ENCODE measurements around the gene USP48.
A peak's percentile ranks its signal among the peaks of the same experiment; 100 is the strongest.
"Not testable (repeated sequence)": the region's sequence is repeated elsewhere in the genome, so short reads cannot be mapped to it uniquely, and the experiment has no call there.

The USP48 gene

DNA sequence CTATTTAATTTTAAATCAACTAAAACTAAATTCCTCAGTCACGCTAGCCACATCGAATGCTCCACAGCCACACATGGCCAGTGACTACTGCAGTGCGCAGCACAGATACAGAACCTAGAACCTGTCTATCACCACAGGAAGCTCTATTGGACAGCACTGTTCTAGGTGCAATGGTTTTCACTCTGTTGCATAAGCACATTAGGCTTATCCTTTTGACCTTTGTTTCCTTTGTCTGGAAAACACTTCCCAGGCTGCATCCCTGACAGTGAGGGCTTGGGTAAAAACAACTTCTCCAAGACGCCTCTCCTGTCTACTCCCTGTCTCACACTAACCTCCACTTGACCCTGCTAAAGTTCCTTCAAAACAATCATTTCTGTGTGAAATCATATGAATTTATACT, 80.2 kb downstream of the USP48 start:
- Mint-ChIP-seq H3K4me1 (peaks cover 0 to 7% of the 10 kb centered on the region in 2 donors), H3K36me3 (peaks cover 33 to 51% of the 10 kb centered on the region in 2 donors), H3K27ac (peak overlapping the region; percentile 26), H3K4me3 (no peak overlapping the region), H3K9me3 (no peaks in the 10 kb centered on the region), H3K27me3 (no peaks in the 10 kb centered on the region)
- DNase-seq, result no peak
- no peak for ATAC-seq (replicated peaks)

DNA sequence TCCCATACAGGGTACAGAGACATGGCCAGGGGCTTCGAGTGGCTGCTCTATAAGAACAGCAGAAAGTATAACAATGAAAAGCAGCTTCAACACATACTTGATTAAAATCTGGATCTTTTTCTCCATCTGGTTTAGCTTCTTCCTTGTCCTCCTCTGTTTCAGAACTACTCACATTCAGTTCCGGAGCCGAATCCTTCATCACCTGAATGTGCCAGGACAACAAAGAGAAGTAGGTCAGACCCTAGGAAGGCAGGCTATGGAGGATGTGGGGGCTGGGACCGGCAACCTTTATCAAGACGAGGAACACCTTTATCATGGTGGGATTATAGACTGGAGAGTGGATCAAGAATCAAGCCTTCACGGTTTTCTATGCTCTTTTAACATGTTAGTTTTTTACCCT, 81.5 kb downstream of the USP48 start:
- Mint-ChIP-seq H3K36me3 (peaks cover 32 to 50% of the 10 kb centered on the region in 2 donors), H3K27me3 (no peaks in the 10 kb centered on the region), H3K4me3 (no peak overlapping the region), H3K4me1 (peaks cover 0 to 3% of the 10 kb centered on the region in 2 donors), H3K9me3 (no peaks in the 10 kb centered on the region), H3K27ac (no peak overlapping the region)
- no peak for ATAC-seq (replicated peaks)
- no peak for DNase-seq

DNA sequence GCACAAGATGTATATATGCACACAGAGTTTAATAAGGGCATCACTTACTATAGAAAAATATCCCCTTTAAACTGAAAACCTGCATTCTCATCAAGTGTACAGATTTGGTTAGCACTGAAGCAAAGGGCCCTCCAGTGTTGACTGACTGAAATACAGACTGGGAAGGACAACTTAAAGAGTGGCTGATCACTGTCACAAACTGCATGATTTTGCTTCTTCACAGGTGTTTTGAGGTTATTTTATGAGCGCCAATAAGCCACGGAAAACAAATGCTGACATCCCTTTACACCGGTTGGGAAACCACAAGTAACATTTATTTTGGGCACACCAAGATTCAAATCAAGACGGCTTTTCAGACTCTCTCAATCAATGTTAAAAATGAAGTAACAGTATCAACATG, 82.9 kb downstream of the USP48 start:
- no peaks in the 10 kb centered on the region for H3K27me3 Mint-ChIP-seq
- H3K4me3 Mint-ChIP-seq, result no peak overlapping the region
- H3K27ac Mint-ChIP-seq, result no peak overlapping the region
- peaks cover 0 to 2% of the 10 kb centered on the region in 2 donors for H3K4me1 Mint-ChIP-seq
- H3K36me3 Mint-ChIP-seq, result peaks cover 32 to 48% of the 10 kb centered on the region in 2 donors
- ATAC-seq (replicated peaks), result no peak
- DNase-seq, result no peak
- H3K9me3 Mint-ChIP-seq, result no peaks in the 10 kb centered on the region

DNA sequence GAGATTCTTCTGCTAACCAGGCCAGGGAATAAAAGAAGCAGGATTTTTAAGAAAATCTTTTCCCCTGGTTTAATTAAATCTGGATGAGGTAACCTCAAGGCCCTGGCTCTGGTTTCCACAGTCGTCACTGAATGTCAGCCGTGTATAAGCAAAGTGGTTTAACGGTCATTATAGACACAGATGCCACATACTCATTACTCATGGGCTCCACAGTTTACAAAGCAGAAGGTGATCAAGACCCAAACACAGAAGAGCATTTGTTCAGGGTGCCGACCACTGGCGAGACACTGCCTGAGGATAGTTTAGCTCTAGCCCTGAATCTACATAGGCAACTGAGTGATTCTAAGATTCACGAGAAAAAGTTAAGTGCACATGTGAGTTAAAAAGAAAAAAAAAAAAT, 86.0 kb downstream of the USP48 start:
- peaks cover 35 to 45% of the 10 kb centered on the region in 2 donors for H3K36me3 Mint-ChIP-seq
- DNase-seq, result no peak
- no peaks in the 10 kb centered on the region for H3K4me1 Mint-ChIP-seq
- ATAC-seq (replicated peaks), result no peak
- H3K4me3 Mint-ChIP-seq, result no peak overlapping the region
- no peaks in the 10 kb centered on the region for H3K9me3 Mint-ChIP-seq
- no peak overlapping the region for H3K27ac Mint-ChIP-seq
- H3K27me3 Mint-ChIP-seq, result no peaks in the 10 kb centered on the region

DNA sequence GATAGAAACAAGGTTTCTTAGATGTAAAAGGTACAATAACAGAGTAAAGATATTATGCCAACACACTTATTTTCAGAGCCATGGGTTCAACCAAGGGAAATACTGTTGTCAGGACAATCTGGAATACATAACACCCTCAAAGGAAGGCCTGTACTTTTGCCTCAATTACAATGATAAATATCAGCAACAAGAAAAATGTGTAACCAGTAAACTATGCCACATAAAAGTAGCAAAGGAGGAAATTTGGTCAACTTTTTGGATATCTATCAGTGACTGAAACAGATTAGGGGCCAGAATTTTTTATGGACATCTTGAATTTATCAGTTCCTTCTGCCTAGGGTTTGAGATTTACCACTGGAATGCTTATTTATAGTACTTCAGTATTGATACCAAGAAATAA, 89.2 kb downstream of the USP48 start:
- Mint-ChIP-seq H3K27me3 (no peaks in the 10 kb centered on the region), H3K4me1 (no peaks in the 10 kb centered on the region), H3K36me3 (peaks cover 29 to 44% of the 10 kb centered on the region in 2 donors), H3K9me3 (no peaks in the 10 kb centered on the region), H3K4me3 (no peak overlapping the region), H3K27ac (no peak overlapping the region)
- no peak for ATAC-seq (replicated peaks)
- no peak for DNase-seq

DNA sequence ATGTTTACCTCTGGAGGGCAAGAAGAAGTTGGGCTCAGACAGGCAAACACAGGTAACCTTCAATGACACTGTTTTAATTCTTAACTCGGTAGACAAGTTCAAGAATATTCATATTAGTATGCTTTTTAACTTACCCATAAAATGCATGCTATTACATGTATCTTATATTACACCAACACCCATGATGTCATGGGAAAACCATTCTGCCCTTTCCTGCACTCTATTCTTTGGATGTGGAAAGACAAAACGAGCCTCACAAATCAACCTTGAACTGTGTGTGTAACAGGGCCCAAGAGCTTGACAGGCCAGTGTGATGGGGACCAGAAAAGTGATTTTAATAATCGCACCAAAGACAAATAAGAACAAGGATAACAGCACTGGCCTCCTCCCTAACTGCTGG, 91.2 kb downstream of the USP48 start:
- H3K36me3 Mint-ChIP-seq, result peaks cover 45 to 54% of the 10 kb centered on the region in 2 donors
- no peak overlapping the region for H3K4me3 Mint-ChIP-seq

DNA sequence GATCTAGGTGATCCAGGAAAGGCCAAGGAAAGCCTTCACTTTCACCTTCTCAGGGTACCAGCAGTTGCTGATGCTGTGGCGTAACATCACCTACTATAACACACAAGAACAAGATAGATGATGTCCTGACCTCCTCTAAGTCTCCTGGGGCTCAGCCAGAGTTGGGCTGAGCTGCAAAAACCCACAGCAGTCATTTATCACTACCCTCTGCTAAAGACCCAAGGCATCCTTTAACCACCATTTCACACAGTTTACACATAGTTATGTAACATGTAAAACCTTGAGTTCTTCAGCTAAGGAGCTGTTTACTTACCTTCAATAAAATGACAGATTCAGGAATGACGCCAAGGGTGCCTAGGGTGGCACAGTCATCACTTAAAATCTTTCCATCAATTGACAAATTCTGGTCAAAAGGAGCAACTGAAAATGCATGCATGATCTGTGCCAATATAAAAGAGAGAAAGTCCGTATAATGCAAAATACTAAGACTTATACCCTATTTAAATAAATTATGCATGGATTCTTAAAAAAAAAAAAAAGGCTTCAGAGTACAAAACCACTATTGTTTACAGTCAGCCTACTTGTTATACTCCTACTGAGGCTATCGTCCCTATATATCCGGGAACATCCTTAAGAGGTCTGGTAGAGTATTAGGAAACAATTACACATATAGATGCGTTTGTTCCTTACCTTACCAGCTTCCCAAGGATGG, 93.1 kb downstream of the USP48 start:
- ATAC-seq (replicated peaks) (no peak), DNase-seq (no peak)
- Mint-ChIP-seq H3K4me3 (no peak overlapping the region), H3K27ac (no peak overlapping the region), H3K27me3 (no peaks in the 10 kb centered on the region), H3K4me1 (no peaks in the 10 kb centered on the region), H3K36me3 (peaks cover 57 to 63% of the 10 kb centered on the region in 2 donors), H3K9me3 (no peaks in the 10 kb centered on the region)

More for the DNA sequence above, 91.2 kb downstream of the USP48 start:
- no peak for DNase-seq
- H3K27me3 Mint-ChIP-seq, result no peaks in the 10 kb centered on the region
- H3K4me1 Mint-ChIP-seq, result no peaks in the 10 kb centered on the region
- no peak overlapping the region for H3K27ac Mint-ChIP-seq
- no peak for ATAC-seq (replicated peaks)
- no peaks in the 10 kb centered on the region for H3K9me3 Mint-ChIP-seq

DNA sequence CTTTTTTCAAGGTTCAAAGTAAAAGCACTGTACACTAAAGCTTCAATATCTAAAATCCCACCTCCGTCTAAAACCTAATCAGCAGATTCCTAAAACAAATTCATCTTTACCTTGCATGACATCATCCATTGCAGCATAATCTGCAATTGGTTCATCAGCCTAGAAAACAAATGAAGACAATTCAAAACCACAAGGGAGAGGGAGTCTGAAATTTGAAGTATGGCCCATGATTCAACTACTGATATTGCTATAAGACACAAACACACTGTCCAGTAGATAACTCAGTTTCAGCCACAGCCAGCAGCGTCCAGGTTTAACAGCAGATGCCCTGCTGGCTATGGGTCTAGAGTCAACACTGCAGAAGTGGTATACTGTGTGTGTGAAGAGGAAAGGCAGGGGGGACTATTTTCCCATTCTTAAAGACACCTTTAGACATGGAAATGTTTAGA, 95.8 kb downstream of the USP48 start:
- Mint-ChIP-seq H3K27me3 (no peaks in the 10 kb centered on the region), H3K36me3 (peaks cover 52 to 62% of the 10 kb centered on the region in 2 donors), H3K27ac (peak overlapping the region; percentile 10), H3K9me3 (no peaks in the 10 kb centered on the region), H3K4me3 (no peak overlapping the region), H3K4me1 (no peaks in the 10 kb centered on the region)
- ATAC-seq (replicated peaks) (no peak), DNase-seq (no peak)

DNA sequence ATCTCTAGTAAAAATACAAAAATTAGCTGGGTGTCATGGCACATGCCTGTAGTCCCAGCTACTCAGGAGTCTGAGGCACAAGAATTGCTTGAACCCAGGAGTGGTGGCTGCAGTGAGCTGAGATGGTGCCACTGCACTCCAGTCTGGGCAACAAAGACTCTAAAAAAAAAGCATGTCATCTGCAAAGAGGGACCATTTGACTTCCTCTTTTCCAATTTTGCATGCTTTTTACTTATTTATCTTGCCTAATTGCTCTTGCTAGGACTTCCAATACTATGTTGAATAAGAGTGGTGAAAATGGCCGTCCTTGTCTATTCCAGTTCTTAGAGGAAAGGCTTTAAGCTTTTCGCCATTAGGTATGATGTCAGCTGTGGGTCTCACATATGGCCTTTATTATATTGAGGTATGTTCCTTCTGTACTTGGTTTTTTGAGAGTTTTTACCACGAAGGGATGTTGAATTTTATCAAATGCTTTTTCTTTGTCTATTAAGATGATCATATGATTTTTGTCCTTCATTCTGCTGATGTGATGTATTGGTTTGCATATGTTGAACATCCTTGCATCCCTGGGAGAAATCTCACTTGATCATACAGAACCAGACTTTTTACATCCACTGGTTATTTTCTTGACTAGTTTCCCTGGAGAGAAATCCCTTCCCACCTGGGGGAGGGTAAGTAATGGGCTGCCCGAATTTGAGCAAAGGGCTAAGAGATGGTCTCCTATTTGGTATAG, 96.8 kb downstream of the USP48 start:
- H3K9me3 Mint-ChIP-seq, result no peaks in the 10 kb centered on the region
- H3K27ac Mint-ChIP-seq, result no peak overlapping the region

DNA sequence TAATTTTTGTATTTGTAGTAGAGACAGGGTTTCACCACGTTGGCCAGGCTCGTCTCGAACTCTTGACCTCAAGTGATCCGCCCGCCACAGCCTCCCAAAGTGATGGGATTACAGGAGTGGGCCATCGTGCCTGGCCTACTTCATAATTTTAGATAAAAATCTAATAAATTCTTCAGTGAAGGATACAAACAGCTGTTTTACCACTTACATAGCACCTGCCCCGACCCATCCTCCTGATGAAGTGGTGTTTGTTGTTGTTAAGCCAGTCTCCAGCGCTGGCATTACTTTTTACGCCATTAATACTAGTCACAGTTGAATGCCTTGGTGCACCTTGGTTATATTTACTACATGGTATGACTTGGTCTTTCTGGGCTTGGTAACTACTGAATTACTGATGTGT, 101.5 kb downstream of the USP48 start:
- Mint-ChIP-seq H3K9me3 (no peaks in the 10 kb centered on the region), H3K27me3 (no peaks in the 10 kb centered on the region), H3K27ac (no peak overlapping the region), H3K4me1 (peaks cover 5 to 9% of the 10 kb centered on the region in 2 donors), H3K4me3 (no peak overlapping the region), H3K36me3 (peaks cover 45 to 57% of the 10 kb centered on the region in 2 donors)
- DNase-seq (no peak), ATAC-seq (replicated peaks) (no peak)

More for the DNA sequence above, 96.8 kb downstream of the USP48 start:
- no peaks in the 10 kb centered on the region for H3K4me1 Mint-ChIP-seq
- H3K36me3 Mint-ChIP-seq, result peaks cover 56 to 68% of the 10 kb centered on the region in 2 donors
- no peak for ATAC-seq (replicated peaks)
- H3K4me3 Mint-ChIP-seq, result no peak overlapping the region
- no peaks in the 10 kb centered on the region for H3K27me3 Mint-ChIP-seq
- DNase-seq, result no peak

DNA sequence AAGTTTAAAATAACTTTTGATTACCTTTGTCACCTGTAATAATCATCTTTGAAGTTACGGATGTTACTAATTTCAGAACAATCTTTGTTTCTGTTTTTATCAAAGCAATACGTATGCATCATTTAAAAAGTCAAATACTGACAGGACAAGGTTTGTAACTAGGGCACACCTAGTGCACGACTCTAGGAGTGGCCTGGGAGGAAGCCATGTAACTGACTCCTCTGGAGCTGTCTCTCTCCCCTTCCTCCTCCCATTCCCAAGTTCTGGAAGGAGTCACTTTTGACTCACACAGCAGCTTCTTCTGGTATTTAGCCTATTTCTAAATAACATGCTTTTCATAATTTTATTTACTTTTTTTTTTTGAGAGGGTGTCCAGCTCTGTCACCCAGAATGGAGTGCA, 102.0 kb downstream of the USP48 start:
- H3K27me3 Mint-ChIP-seq, result no peaks in the 10 kb centered on the region
- ATAC-seq (replicated peaks) (no peak), DNase-seq (no peak)
- H3K4me1 Mint-ChIP-seq, result peaks cover 5 to 9% of the 10 kb centered on the region in 2 donors
- no peak overlapping the region for H3K4me3 Mint-ChIP-seq
- no peak overlapping the region for H3K27ac Mint-ChIP-seq
- H3K36me3 Mint-ChIP-seq, result peaks cover 40 to 52% of the 10 kb centered on the region in 2 donors
- no peaks in the 10 kb centered on the region for H3K9me3 Mint-ChIP-seq

DNA sequence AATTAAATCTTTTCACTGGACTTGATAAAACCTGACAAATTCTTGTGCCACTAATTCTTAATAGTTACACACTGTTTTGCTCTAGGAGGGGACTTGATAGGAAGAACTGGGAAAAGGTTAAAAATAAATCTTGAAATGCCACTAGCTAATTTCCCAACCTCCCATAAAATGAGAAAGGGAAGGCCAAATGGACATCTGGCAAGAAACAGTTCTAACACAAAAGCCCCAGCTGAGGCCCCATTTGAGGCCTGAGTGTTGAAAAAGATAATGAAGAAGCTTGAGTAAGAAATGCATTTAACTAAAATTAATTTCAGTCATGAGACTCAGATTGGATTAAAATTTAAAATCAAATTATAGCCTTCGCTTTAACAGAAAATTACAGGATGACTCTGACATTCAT, 102.6 kb downstream of the USP48 start:
- Mint-ChIP-seq H3K4me3 (no peak overlapping the region), H3K27me3 (no peaks in the 10 kb centered on the region), H3K36me3 (peaks cover 35 to 46% of the 10 kb centered on the region in 2 donors), H3K4me1 (peaks cover 5 to 9% of the 10 kb centered on the region in 2 donors), H3K27ac (no peak overlapping the region), H3K9me3 (no peaks in the 10 kb centered on the region)
- no peak for DNase-seq
- ATAC-seq (replicated peaks), result no peak

DNA sequence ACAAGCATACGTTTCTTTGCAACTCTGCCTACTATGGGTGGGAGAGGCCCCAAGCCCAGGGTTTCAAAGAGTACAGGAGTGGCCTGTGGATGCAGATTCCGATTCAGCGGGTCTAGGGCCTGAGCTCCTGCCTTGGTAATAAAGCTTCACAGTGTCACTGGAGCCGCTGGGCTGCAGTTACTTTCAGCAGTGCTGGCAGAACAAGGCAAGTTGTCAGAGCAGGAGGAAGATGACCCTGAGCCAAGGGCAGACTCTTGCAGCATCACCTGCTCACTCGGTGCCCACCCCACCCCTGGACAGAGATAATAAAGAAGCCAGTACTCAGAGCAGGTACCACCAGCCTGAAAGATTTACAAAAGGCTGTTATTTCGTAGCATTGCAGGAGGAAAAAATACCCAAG, 105.8 kb downstream of the USP48 start:
- no peak for DNase-seq
- no peak for ATAC-seq (replicated peaks)
- peaks cover 12 to 14% of the 10 kb centered on the region in 2 donors for H3K4me1 Mint-ChIP-seq
- no peak overlapping the region for H3K27ac Mint-ChIP-seq
- H3K9me3 Mint-ChIP-seq, result no peaks in the 10 kb centered on the region
- no peaks in the 10 kb centered on the region for H3K27me3 Mint-ChIP-seq
- no peak overlapping the region for H3K4me3 Mint-ChIP-seq
- H3K36me3 Mint-ChIP-seq, result peaks cover 18 to 24% of the 10 kb centered on the region in 2 donors

DNA sequence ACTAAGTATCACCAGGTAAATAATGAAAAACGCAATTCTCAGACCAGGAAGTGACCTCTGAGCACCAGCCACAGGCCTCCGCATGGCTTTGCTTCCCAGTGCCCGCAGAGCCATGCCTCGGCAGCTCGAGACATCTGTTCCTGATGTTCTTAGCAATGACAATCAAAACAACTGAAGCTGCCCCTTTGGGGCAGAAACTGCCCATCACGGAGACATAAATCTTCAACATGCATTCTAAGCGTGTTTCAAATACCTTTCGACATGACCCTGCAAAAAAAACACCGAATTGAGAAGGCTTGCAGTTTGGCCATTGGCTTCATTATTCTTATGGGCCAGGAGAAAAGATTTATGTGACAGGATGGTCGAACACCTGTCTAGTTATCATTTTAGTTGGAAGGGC, 108.0 kb downstream of the USP48 start:
- Mint-ChIP-seq H3K27ac (no peak overlapping the region), H3K4me3 (no peak overlapping the region), H3K36me3 (peaks cover 9 to 17% of the 10 kb centered on the region in 2 donors), H3K9me3 (no peaks in the 10 kb centered on the region), H3K4me1 (peaks cover 13 to 17% of the 10 kb centered on the region in 2 donors), H3K27me3 (no peaks in the 10 kb centered on the region)
- DNase-seq (no peak), ATAC-seq (replicated peaks) (no peak)

DNA sequence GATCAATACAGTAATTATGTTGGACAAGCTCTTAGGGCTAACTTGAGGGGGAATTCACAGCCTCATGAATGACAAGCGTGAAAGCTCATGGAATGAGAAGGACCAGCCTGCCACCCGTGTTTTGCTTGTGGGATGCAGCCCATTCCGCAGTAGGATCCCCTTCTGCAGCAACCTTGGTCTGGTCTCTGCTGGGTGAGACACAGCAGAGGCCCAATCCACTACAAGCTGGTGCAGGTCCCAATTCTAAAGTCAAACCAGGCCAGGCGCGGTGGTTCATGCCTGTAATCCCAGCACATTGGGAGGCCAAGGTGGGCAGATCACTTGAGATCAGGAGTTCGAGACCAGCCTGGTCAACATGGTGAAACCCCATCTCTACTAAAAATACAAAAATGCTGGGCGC, 109.1 kb downstream of the USP48 start:
- DNase-seq, H3K27ac Mint-ChIP-seq: not testable (repeated sequence)

More for the DNA sequence above, 109.1 kb downstream of the USP48 start:
- not testable (repeated sequence) for H3K27me3 Mint-ChIP-seq; ATAC-seq (replicated peaks); H3K9me3 Mint-ChIP-seq; H3K36me3 Mint-ChIP-seq; H3K4me3 Mint-ChIP-seq
- peaks cover 15 to 26% of the 10 kb centered on the region in 2 donors for H3K4me1 Mint-ChIP-seq
